GM21423 (cell line): ENCODE data around the gene PARD3.
"Not testable (repeated sequence)": the region's sequence is repeated elsewhere in the genome, so short reads cannot be mapped to it uniquely, and the experiment has no call there.

ENCODE experiments used
- ATAC-seq: cut with Tn5 transposase; IDR thresholded peaks from one replicate; pipeline ENCODE4 v1.9.1; 2021; ENCODE audit warnings: mild to moderate bottlenecking, moderate library complexity; ENCODE audit not compliant: unreplicated experiment

Gene PARD3

GRCh38 chr10:34067741-34068140, 747.4 kb downstream of the PARD3 start:
- ATAC-seq = not testable (repeated sequence)

GRCh38 chr10:34063592-34063991, 751.5 kb downstream of the PARD3 start:
- no peak for ATAC-seq

- no peak for ATAC-seq
Measured at GRCh38 chr10:34061841-34062240, 753.3 kb downstream of the PARD3 start.
